Neural progenitor cell (in vitro differentiated cells): Measurements from ENCODE around the gene GRK1. TPM values are rescaled to one million over a fixed set of nuclear protein-coding genes. Genes with fewer than 3 reads are reported as not detected.

Source experiments
- DNase-seq: peaks from one replicate; pipeline ENCODE4 v3.0.0-alpha.2; 2016; ENCODE audit warnings: low spot score
- H2AFZ ChIP-seq: fragments of 200-600 bp; sonication (generic); replicated peaks from 2 replicates; pipeline ENCODE4 v1.6.1; 2016; ENCODE audit warnings: antibody characterized with exemption
- H3F3A ChIP-seq: fragments of 200-600 bp; sonication (generic); 2 replicates; pipeline ENCODE4 v1.6.1; 2016; ENCODE audit warnings: antibody characterized with exemption, low read depth
- H3K27ac ChIP-seq: fragments of 200-600 bp; sonication (generic); 2 replicates; pipeline ENCODE4 v1.5.1; 2016; ENCODE audit warnings: mild to moderate bottlenecking
- H3K27me3 ChIP-seq: fragments of 200-600 bp; sonication (generic); 2 replicates; pipeline ENCODE4 v1.6.1; 2016; ENCODE audit warnings: mild to moderate bottlenecking, moderate library complexity
- H3K36me3 ChIP-seq: fragments of 200-600 bp; sonication (generic); 2 replicates; pipeline ENCODE4 v1.5.1; 2016
- H3K4me1 ChIP-seq: fragments of 200-600 bp; sonication (generic); 2 replicates; pipeline ENCODE4 v1.6.1; 2016; ENCODE audit warnings: mixed run types
- H3K4me2 ChIP-seq: fragments of 200-600 bp; sonication (generic); 2 replicates; pipeline ENCODE4 v1.6.1; 2016
- H3K4me3 ChIP-seq: fragments of 200-600 bp; sonication (generic); 2 replicates; pipeline ENCODE4 v1.5.1; 2016
- H3K79me2 ChIP-seq: fragments of 200-600 bp; sonication (generic); 2 replicates; pipeline ENCODE4 v1.6.1; 2016; ENCODE audit warnings: low read depth
- H3K9ac ChIP-seq: fragments of 200-600 bp; sonication (generic); 2 replicates; pipeline ENCODE4 v1.6.1; 2016
- H3K9me3 ChIP-seq: fragments of 200-600 bp; sonication (generic); 2 replicates; pipeline ENCODE4 v1.5.1; 2016; ENCODE audit warnings: low read depth
- H4K20me1 ChIP-seq: fragments of 200-600 bp; sonication (generic); 2 replicates; pipeline ENCODE4 v1.6.1; 2016; ENCODE audit warnings: low read depth
- H3K27ac Mint-ChIP-seq: 3 replicates; pipeline ENCODE4 v1.8.0; 2021; ENCODE audit warnings: mixed read lengths
- H3K27me3 Mint-ChIP-seq: 2 replicates; pipeline ENCODE4 v1.8.0; 2022; ENCODE audit warnings: low read depth, mild to moderate bottlenecking, inconsistent platforms, moderate library complexity, mixed read lengths; ENCODE audit not compliant: insufficient read depth
- H3K36me3 Mint-ChIP-seq: 3 replicates; pipeline ENCODE4 v1.8.0; 2021; ENCODE audit warnings: mixed read lengths
- H3K4me1 Mint-ChIP-seq: 3 replicates; pipeline ENCODE4 v1.8.0; 2021; ENCODE audit warnings: mixed read lengths
- H3K4me3 Mint-ChIP-seq: 3 replicates; pipeline ENCODE4 v1.8.0; 2021; ENCODE audit warnings: mild to moderate bottlenecking, moderate library complexity, mixed read lengths
- H3K9me3 Mint-ChIP-seq: 3 replicates; pipeline ENCODE4 v1.8.0; 2020; ENCODE audit warnings: mixed read lengths
- EZH2 ChIP-seq: fragments of 200-600 bp; sonication (generic); IDR thresholded peaks from 2 replicates; pipeline ENCODE4 v1.6.1; 2017; ENCODE audit warnings: antibody characterized with exemption, mild to moderate bottlenecking, moderate library complexity
- EZH2phosphoT487 ChIP-seq: fragments of 200-600 bp; sonication (generic); IDR thresholded peaks from 2 replicates; pipeline ENCODE4 v1.6.1; 2017; ENCODE audit warnings: antibody characterized with exemption
- total RNA-seq: library from RNA; depleted of rRNA; stranded (reverse); fragments of >200 nt; gene quantifications from 2 replicates; pipeline ENCODE4 v1.2.3, GENCODE V29; 2015; ENCODE audit warnings: low replicate concordance
- TF ChIP-seq, protein P1 (sequence below): fragments of 200-600 bp; sonication (generic); IDR thresholded peaks from 2 replicates; pipeline ENCODE4 v1.5.1; 2017; ENCODE audit warnings: antibody characterized with exemption, mild to moderate bottlenecking

GRK1 gene
- total RNA-seq, 1 donor from 2014 or later, result not detected

GRCh38 chr13:113635048-113635420 lies 32.0 kb upstream of the GRK1 start:
- no peak for TF ChIP-seq EZH2phosphoT487
- TF ChIP-seq, protein P1, sequence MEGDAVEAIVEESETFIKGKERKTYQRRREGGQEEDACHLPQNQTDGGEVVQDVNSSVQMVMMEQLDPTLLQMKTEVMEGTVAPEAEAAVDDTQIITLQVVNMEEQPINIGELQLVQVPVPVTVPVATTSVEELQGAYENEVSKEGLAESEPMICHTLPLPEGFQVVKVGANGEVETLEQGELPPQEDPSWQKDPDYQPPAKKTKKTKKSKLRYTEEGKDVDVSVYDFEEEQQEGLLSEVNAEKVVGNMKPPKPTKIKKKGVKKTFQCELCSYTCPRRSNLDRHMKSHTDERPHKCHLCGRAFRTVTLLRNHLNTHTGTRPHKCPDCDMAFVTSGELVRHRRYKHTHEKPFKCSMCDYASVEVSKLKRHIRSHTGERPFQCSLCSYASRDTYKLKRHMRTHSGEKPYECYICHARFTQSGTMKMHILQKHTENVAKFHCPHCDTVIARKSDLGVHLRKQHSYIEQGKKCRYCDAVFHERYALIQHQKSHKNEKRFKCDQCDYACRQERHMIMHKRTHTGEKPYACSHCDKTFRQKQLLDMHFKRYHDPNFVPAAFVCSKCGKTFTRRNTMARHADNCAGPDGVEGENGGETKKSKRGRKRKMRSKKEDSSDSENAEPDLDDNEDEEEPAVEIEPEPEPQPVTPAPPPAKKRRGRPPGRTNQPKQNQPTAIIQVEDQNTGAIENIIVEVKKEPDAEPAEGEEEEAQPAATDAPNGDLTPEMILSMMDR, result no peak
- TF ChIP-seq EZH2, result no peak
- H3K4me1 Mint-ChIP-seq, result peaks cover 6% of the 10 kb centered on the region
- Histone ChIP-seq H3K27me3 (no peaks in the 10 kb centered on the region), H4K20me1 (peaks cover 10% of the 10 kb centered on the region), H3K36me3 (no peaks in the 10 kb centered on the region), H3K4me3 (no peak overlapping the region), H2AFZ (no peak overlapping the region), H3K4me2 (no peak overlapping the region), H3F3A (no peaks in the 10 kb centered on the region), H3K9ac (no peak overlapping the region), H3K4me1 (no peaks in the 10 kb centered on the region), H3K27ac (no peak overlapping the region), H3K9me3 (no peaks in the 10 kb centered on the region), H3K79me2 (peaks cover 9% of the 10 kb centered on the region)
- peaks cover 49% of the 10 kb centered on the region for H3K36me3 Mint-ChIP-seq
- no peaks in the 10 kb centered on the region for H3K9me3 Mint-ChIP-seq
- DNase-seq, result no peak
- no peak overlapping the region for H3K4me3 Mint-ChIP-seq
- no peak overlapping the region for H3K27ac Mint-ChIP-seq
- no peaks in the 10 kb centered on the region for H3K27me3 Mint-ChIP-seq

GRCh38 chr13:113635709-113636108 lies 31.3 kb upstream of the GRK1 start:
- peaks cover 56% of the 10 kb centered on the region for H3K36me3 Mint-ChIP-seq
- no peaks in the 10 kb centered on the region for H3K4me1 ChIP-seq
- no peak overlapping the region for H3K27ac ChIP-seq
- H2AFZ ChIP-seq, result no peak overlapping the region
- no peaks in the 10 kb centered on the region for H3K4me1 Mint-ChIP-seq
- H4K20me1 ChIP-seq, result peaks cover 10% of the 10 kb centered on the region
- H3K4me3 Mint-ChIP-seq, result no peak overlapping the region
- H3K27me3 ChIP-seq, result no peaks in the 10 kb centered on the region
- no peak overlapping the region for H3K9ac ChIP-seq
- no peak for DNase-seq
- no peaks in the 10 kb centered on the region for H3F3A ChIP-seq
- TF ChIP-seq, protein P1, result no peak
- TF ChIP-seq EZH2phosphoT487, result no peak
- TF ChIP-seq EZH2, result no peak
- H3K9me3 Mint-ChIP-seq, result no peaks in the 10 kb centered on the region
- H3K9me3 ChIP-seq, result no peaks in the 10 kb centered on the region
- H3K36me3 ChIP-seq, result peaks cover 5% of the 10 kb centered on the region
- H3K79me2 ChIP-seq, result peaks cover 5% of the 10 kb centered on the region
- H3K27me3 Mint-ChIP-seq, result no peaks in the 10 kb centered on the region
- H3K27ac Mint-ChIP-seq, result no peak overlapping the region
- no peak overlapping the region for H3K4me3 ChIP-seq
- H3K4me2 ChIP-seq, result no peak overlapping the region

DNA sequence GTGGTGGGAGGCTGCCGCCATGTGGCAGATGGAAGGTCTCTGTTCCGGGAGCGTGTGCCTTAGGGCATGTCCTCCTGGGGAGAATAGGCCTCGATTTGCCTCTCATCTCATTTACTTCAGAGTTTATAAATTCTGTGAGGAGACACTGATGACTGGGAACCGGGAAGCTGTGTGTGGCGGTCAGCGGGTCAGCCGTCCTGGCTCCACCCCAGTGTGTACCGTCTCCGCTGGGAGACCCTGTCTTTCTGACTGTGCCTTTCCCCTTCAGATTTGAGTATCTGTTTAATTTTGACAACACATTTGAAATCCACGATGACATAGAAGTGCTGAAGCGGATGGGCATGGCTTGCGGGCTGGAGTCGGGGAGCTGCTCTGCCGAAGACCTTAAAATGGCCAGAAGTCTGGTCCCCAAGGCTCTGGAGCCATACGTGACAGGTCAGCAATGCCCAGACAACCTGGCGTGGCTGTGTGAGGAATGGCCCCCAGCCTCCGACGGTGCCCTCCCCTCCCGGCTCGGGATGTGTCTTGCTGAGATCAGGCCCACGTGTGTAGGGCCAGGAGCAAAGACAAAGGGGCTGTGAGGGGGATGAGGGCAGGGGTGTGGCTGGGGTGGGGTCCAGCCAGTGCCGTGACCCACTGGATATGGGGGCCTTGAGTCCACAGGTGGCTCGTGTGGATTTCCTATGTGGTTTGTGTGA lies 30.6 kb upstream of the GRK1 start:
- peaks cover 60% of the 10 kb centered on the region for H3K36me3 Mint-ChIP-seq

More for the DNA sequence above, 30.6 kb upstream of the GRK1 start:
- TF ChIP-seq EZH2 (no peak), EZH2phosphoT487 (no peak)
- TF ChIP-seq, protein P1, result no peak
- peaks cover 11% of the 10 kb centered on the region for H3K36me3 ChIP-seq
- H3K9ac ChIP-seq, result no peak overlapping the region
- peaks cover 2% of the 10 kb centered on the region for H3K9me3 ChIP-seq
- no peak overlapping the region for H3K27ac ChIP-seq
- H2AFZ ChIP-seq, result no peak overlapping the region
- H3K4me2 ChIP-seq, result no peak overlapping the region
- no peak overlapping the region for H3K4me3 ChIP-seq
- Mint-ChIP-seq H3K27ac (no peak overlapping the region), H3K27me3 (no peaks in the 10 kb centered on the region), H3K4me3 (no peak overlapping the region), H3K9me3 (peaks cover 2% of the 10 kb centered on the region), H3K4me1 (no peaks in the 10 kb centered on the region)
- no peaks in the 10 kb centered on the region for H3K27me3 ChIP-seq
- DNase-seq, result no peak
- H3K4me1 ChIP-seq, result no peaks in the 10 kb centered on the region
- no peaks in the 10 kb centered on the region for H3F3A ChIP-seq
- peaks cover 4% of the 10 kb centered on the region for H4K20me1 ChIP-seq
- H3K79me2 ChIP-seq, result peaks cover 2% of the 10 kb centered on the region
